ENCODE measurements around the gene SLC50A1.

- TF ChIP-seq, protein P1, sequence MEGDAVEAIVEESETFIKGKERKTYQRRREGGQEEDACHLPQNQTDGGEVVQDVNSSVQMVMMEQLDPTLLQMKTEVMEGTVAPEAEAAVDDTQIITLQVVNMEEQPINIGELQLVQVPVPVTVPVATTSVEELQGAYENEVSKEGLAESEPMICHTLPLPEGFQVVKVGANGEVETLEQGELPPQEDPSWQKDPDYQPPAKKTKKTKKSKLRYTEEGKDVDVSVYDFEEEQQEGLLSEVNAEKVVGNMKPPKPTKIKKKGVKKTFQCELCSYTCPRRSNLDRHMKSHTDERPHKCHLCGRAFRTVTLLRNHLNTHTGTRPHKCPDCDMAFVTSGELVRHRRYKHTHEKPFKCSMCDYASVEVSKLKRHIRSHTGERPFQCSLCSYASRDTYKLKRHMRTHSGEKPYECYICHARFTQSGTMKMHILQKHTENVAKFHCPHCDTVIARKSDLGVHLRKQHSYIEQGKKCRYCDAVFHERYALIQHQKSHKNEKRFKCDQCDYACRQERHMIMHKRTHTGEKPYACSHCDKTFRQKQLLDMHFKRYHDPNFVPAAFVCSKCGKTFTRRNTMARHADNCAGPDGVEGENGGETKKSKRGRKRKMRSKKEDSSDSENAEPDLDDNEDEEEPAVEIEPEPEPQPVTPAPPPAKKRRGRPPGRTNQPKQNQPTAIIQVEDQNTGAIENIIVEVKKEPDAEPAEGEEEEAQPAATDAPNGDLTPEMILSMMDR (IDR thresholded peaks at IDR 0.05) = no peak
- no peak for TF ChIP-seq POLR2A (IDR thresholded peaks at IDR 0.05)
Measured at GRCh38 chr1:155186794-155187455, 51.3 kb downstream of the SLC50A1 start.
